ENCODE data around the gene E2F1. TPM values are rescaled to one million over a fixed set of nuclear protein-coding genes. Genes with fewer than 3 reads are reported as not detected.
A peak's percentile ranks its signal among the peaks of the same experiment; 100 is the strongest.

The E2F1 gene
- total RNA-seq, 3 donors from 2014 or later = 0.33 to 2.2 (median 0.88) TPM

- Histone ChIP-seq H3K27me3 (no peaks in the 10 kb centered on the region), H3K27ac (no peak overlapping the region), H3K36me3 (no peaks in the 10 kb centered on the region), H3K9me3 (no peaks in the 10 kb centered on the region), H3K4me3 (no peak overlapping the region), H3K4me1 (no peaks in the 10 kb centered on the region)
- TF ChIP-seq CTCF (IDR thresholded peaks at IDR 0.05) (no peak), POLR2AphosphoS5 (IDR thresholded peaks at IDR 0.05) (no peak), POLR2A (IDR thresholded peaks at IDR 0.05) (no peak)
- intact Hi-C loops (cut with DNase I; ENCODE audit: low total_unique reads) = no loop called here
- no peak for DNase-seq (ENCODE audit: low spot score in 2 of 2)
Observed at GRCh38 chr20:33725607-33726264, 39.6 kb upstream of the E2F1 start.

GRCh38 chr20:33724439-33725094 is 38.4 kb upstream of the E2F1 start:
- DNase-seq (ENCODE audit: low spot score in 2 of 2) = peak in 1 of 2 donors; percentile 69
- no peak for TF ChIP-seq POLR2AphosphoS5 (IDR thresholded peaks at IDR 0.05)
- no peak for TF ChIP-seq POLR2A (IDR thresholded peaks at IDR 0.05)
- TF ChIP-seq CTCF (IDR thresholded peaks at IDR 0.05) = no peak
- intact Hi-C loops (cut with DNase I; ENCODE audit: low total_unique reads) = no loop called here

GRCh38 chr20:33721391-33722140 is 35.4 kb upstream of the E2F1 start:
- no peak overlapping the region for H3K27ac ChIP-seq

More at GRCh38 chr20:33724439-33725094, 38.4 kb upstream of the E2F1 start:
- Histone ChIP-seq H3K4me3 (no peak overlapping the region), H3K36me3 (no peaks in the 10 kb centered on the region), H3K27ac (no peak overlapping the region), H3K4me1 (peaks cover under 1% of the 10 kb centered on the region in 2 donors), H3K27me3 (no peaks in the 10 kb centered on the region), H3K9me3 (no peaks in the 10 kb centered on the region)

GRCh38 chr20:33719989-33720709 is 34.0 kb upstream of the E2F1 start, which contains the start of gene PXMP4:
Gene PXMP4 (minus strand): TSS chr20:33720310. CDS start chr20:33720207, 103 bp downstream.
- TF ChIP-seq CTCF (IDR thresholded peaks at IDR 0.05) (no peak), POLR2AphosphoS5 (IDR thresholded peaks at IDR 0.05) (peak; percentile 64 to 80 (median 65))
- Histone ChIP-seq H3K9me3 (no peaks in the 10 kb centered on the region), H3K4me1 (peaks cover 8 to 12% of the 10 kb centered on the region in 2 donors), H3K4me3 (peak within 1 kb of the TSS; percentile 73 to 91 (median 81)), H3K27ac (peak within 1 kb of the TSS; percentile 80 to 82), H3K36me3 (no peaks in the 10 kb centered on the region), H3K27me3 (no peaks in the 10 kb centered on the region)
- peak; percentile 82 to 96 for DNase-seq (ENCODE audit: low spot score in 2 of 2)
- intact Hi-C loops (cut with DNase I; ENCODE audit: low total_unique reads) = no loop called here

More at GRCh38 chr20:33721391-33722140, 35.4 kb upstream of the E2F1 start:
- DNase-seq (ENCODE audit: low spot score in 2 of 2) = no peak
- intact Hi-C loops (cut with DNase I; ENCODE audit: low total_unique reads) = no loop called here
- Histone ChIP-seq H3K4me3 (no peak overlapping the region), H3K4me1 (peaks cover 8 to 12% of the 10 kb centered on the region in 2 donors), H3K36me3 (no peaks in the 10 kb centered on the region), H3K27me3 (no peaks in the 10 kb centered on the region), H3K9me3 (no peaks in the 10 kb centered on the region)
- TF ChIP-seq POLR2A (IDR thresholded peaks at IDR 0.05) = no peak
- no peak for TF ChIP-seq CTCF (IDR thresholded peaks at IDR 0.05)
- no peak for TF ChIP-seq POLR2AphosphoS5 (IDR thresholded peaks at IDR 0.05)
